HG03460 (cell line): ENCODE data around the gene ARCN1.

ENCODE experiments used
- ATAC-seq: cut with Tn5 transposase; IDR thresholded peaks from one replicate; pipeline ENCODE4 v1.9.1; 2021; ENCODE audit not compliant: unreplicated experiment

ARCN1 gene

DNA sequence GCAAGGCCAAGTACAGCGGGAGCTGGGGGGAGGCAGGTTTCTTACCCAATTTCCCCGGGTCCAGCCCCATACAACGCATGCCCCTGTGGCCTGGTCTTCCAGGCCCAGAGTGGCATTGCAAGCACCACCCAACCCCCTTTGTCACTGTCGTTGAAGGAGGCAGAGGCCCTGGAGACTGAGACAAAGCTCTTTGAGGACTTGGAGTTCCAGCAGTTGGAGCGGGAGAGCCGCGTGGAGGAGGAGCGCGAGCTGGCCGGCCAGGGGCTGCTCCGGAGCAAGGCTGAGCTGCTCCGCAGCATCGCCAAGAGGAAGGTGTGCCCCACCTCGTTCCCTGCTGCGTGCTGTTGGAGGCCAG lies 63.0 kb downstream of the ARCN1 start:
- no peak for ATAC-seq

DNA sequence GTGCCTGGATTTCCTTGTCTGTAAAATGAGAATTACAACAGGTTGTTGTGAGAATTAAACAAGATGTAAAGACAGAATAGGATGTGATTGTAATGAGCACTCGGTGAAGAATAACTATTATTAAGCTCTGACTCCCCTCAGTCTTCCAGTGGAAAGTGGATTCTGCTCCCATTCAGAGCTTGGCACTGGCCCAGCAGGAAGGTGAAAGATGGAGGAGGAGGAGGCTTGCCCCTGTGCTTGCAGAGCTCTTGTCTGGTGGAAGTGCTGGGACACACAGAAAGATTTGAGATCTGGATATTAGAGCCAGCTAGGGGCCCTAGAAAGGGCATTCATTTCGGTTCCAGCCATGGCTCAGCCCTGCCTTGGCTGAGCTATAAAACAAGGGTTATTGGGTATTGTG lies 63.4 kb downstream of the ARCN1 start:
- no peak for ATAC-seq

DNA sequence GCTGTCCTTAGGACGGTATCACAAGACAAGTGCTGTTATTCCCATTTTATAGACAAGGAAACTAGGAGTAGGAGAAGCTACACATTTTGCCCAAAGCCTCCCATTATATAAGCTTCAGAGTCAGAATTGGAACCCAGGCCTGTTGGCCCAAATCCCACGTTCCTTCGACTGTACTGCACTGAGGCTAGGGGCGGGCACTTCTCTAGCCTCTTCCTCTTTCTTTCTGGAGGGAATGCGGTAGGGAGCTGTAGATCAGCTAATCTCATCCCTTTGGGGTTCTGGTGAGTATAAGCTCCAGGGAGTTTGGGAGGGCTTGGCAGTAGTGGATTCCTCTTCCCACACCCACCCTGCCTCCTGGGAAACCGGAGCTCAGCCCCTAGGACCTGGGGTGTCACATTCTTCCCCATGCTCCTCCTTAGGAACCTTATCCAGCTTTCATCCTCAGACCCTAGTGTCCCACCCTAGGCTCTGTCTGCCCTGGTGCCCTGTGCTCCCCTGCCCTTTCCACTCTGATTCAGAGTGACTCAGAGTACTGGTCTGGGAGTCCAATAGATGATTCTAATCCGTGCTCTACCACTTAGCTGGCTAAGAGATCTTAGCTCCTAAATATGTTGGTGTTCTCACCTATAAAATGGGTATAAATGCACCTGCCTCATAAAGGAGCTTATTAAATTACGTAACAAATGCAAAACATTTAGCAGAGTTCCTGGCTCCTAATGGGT lies 64.5 kb downstream of the ARCN1 start:
- no peak for ATAC-seq

DNA sequence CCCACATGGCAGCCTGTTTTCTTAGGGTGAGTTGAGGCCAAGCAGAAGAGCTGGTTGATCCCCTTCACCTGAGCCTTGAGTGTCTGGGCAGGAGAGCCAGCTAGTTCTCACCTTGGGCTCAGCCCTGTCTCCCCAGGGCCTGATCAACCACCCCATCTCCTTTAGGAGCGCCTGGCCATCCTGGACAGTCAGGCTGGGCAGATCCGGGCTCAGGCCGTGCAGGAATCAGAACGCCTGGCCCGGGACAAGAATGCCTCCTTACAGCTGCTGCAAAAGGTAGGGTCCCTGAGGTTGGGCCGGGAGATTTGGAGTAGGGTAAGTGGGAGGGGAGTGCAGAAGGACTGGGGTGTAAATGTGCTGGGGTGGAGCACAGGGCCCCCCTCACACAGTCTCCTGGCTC lies 66.5 kb downstream of the ARCN1 start:
- ATAC-seq: no peak

DNA sequence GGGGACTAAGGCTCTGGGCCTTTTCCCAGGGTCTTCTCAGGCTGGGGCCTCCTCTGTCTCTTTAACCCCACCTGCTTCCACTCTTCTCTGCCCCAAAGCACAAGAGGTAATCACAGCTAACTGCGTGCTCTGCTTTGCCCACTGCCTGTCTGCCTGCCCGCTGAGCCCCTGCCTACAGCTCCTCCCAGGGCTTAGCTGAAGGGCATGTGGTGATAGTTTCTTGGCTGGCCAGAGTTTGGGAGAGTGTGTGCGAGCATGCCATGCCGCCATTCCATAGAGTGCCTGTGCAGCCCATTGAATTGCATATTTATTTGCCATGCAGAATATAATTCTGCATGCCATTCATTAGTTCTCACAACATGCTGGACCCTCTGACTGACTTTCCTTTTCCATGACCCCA lies 67.7 kb downstream of the ARCN1 start:
- no peak for ATAC-seq

DNA sequence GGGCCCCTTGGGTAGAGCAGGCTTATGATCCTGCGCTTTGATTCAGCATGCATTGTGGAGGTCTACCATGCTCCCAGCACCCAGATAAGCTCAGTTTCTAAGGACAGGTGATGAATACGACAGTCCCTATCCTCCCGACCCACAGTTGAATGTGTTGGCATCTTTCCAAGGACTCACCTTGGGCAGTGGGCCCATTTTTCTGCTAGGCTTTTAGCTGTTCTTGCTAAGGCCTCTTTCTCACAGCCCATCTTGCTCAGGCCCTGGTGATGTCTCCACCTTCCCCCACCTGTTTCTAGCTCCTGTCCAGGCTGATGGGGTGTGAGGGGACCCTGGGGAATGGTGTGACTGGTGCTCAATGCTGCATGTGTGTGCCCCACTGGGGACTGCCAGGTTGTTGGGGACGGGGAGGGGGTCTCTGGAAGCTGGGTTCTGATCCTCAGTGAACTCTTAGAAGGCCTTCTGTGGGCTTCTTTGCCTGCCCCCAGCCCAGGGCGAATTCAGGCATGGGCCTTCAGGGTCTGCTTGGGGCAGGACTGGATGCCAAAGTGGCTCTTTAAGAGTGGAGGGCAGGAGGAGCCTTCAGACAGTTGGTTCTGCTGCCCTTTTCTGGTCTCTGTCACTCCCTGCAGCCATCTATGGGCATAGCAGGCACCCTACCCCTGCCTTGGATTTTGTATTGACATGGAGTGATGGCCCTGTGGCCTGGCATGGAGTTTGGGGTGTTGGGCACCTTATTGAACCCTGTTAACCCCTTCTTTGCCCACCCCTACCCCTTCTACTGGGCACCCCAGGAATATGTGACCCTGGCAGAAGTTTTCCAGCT lies 68.3 kb downstream of the ARCN1 start:
- no peak for ATAC-seq

DNA sequence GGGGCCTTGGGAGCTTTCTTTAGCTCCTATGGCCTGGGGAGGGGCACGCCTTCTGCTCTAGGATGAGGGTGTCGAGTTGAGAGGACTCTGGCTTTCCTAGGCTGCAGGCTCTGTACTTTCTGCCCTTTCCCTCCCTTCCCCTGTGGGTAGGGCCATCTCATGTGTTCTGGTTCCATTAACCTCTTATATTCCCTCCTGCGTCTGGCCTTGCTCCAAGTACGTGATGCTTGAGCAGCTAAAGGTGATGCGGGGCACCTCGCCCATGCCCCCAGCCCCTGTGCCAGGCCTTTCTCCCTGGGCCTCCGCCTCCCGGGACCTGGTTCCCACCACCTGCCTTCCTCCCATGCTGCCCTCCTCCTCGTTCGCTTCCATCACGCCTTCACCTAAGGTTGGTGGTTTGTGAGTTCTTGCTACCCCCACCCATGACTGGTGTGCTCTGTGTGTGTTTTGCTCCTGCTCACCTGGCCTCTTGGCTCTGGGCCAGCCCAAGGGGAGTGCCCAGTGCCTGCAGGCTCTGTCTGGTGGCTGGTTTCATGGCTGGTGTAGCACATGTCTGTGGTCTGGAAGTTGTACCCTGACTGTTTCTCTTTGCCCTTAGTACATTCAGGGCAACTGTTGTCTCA lies 69.3 kb downstream of the ARCN1 start:
- ATAC-seq: no peak

DNA sequence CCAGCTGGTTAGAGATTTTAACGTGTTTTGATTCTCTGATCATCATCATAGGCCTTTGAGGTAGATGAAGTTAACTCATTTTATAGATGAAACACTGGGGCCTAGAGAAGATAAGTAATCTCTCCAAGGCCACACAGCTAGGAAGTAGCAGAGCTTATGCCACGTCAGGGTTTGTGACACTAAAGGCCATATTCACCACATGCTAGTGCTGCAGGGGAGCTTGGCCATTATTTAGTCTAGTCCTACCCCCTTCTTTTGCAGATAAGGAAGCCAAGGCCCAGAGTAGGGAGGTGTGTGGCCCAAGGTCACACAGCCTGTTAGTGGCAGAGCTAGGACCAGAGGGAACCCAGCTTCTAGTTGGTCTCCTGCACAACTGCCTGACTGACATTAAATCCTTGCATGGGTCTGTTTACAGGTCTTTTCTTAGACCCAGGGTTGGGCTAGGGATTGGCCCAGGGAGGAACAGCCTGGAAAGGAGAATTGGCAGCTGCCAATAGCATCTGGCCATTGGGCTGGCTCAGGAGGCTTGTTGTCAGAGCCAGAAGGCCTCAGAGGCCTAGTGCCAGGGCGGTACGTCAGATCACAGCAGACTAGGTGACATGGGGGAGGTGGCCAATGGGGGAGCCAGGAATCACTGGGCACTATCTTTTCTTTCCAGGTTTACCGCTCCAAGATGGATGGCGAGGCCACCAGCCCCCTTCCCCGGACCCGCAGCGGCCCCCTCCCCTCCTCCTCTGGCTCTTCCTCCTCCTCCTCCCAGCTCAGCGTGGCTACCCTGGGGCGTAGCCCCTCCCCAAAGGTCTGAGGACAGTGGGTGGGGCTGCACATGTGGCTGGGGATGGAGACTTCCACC lies 71.2 kb downstream of the ARCN1 start:
- no peak for ATAC-seq

DNA sequence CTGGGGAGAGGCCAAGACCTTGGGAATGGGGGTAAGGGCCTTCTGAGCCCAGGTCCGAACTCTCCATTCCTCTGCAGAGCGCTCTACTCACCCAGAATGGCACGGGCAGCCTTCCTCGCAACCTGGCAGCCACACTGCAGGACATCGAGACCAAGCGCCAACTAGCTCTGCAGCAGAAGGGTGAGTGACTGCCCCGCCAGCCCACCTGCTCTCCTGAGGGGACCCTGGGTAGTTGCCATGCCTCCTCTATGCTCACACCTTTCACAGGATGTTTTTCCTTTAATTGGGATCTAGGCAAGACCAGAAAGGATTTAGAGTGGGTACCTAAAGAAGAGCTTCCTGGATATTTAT lies 71.8 kb downstream of the ARCN1 start:
- ATAC-seq: no peak

DNA sequence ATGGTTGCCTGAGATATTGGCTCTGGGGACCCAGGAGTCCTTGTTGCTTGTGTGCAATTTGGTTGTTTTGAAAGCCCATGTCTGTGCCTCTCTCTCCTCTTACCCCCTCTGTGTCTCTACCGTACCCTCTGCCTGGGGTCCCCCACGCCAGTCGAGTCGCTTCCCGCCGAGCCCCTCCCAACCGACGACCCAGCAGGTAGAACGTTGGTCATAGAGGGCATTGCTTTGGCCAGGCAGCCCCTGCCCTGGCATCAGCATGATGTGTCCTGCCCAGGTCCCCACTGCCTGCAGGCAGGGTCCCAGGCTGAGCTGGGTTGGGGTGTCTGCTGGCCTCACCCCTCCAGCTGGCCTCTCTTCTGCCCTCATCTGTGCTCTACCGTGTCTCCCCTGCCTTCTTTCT lies 72.3 kb downstream of the ARCN1 start:
- ATAC-seq: no peak

DNA sequence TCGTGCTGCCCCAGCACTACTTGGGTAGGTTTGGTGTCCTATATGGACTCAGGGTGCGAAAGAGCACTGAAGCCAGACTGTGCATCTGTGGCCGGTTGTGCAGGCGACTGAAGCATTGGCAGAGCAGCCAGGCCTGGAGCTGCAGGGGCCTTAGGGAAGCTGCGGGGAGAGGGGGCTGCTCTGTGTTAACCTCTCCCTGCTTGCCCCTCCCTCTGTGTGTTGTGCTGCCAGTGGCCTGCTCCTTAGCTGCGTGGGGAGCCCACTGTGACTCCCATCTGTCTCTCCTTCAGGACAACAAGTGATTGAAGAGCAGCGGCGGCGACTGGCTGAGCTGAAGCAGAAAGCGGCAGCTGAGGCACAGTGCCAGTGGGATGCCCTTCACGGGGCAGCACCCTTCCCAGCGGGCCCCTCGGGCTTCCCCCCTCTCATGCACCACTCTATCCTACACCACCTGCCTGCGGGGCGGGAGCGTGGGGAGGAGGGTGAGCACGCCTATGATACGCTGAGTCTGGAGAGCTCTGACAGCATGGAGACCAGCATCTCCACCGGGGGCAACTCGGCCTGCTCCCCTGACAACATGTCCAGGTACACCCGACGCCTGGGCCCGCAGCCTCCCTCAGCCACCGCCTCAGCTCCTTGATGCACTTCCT lies 73.0 kb downstream of the ARCN1 start:
- ATAC-seq: no peak

DNA sequence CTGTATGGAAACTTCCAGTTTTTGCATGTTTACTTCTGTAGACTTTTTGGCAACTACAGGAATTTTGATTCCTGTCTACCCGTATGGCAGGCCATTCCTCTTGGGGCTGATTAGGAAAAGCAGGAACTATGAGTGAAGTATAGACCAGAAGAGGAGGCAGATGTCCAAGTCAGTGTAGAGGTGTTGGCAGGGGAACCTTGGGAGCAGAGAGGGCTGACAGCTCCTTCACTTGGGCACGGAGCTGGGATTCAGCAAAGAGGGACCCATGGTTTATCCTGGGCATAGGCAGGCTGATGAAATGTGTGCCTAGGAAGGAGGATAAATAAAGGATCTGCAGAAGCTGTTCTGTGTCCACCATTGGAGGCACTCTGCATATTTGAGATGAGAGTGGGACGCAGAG lies 74.2 kb downstream of the ARCN1 start:
- ATAC-seq: no peak

DNA sequence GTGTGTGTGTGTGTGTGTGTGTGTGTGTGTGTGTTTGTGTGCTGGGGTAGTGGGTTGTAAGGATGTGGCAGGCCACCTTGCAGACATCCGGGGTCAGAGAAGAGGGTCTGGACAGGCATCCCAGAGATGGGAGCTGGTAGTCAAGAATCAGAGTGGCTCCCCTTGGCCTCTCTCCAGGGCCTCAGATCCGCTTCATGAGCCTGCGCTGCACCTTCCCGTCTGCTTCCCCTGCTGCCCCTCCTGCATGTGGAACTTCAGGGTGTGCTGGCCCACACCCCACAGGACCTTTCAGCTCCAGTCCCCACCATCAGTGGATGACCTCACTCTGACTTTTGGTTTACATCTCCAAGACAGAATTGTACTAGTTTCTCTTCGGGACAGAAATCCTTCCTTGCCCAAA lies 76.1 kb downstream of the ARCN1 start:
- no peak for ATAC-seq

DNA sequence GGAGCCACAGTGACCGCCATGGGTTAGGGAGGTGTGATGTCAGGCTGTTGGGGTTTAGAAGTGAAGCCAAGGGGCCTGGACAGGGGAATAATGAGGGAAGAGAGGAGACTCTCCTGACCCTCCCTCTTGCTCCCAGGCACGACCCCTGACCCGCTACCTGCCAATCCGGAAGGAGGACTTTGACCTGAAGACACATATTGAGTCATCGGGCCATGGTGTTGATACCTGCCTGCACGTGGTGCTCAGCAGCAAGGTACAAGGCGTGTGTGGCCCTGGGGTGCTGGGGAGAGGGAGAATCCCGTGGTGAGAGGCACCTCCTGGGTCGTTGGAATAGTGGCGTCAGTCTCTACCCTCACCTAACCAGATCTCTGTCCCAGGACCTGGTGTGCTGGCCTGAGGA lies 77.7 kb downstream of the ARCN1 start:
- no peak for ATAC-seq

DNA sequence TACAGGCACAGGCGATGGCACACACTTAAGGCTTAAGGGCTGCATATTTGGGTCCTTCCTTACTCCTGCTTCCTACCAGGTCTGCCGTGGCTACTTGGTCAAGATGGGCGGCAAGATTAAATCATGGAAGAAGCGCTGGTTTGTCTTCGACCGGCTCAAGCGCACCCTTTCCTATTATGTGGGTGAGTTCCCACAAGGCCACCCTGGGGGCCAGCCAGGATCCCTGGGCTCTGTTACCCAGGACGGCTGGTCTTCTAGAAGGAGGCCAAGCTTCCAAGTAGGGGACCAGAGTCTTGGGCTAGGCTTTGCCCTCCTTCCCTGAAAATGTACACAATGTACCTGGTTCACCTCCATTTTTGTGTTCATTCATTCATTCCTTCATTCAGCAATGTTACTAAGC lies 78.2 kb downstream of the ARCN1 start:
- ATAC-seq: no peak

DNA sequence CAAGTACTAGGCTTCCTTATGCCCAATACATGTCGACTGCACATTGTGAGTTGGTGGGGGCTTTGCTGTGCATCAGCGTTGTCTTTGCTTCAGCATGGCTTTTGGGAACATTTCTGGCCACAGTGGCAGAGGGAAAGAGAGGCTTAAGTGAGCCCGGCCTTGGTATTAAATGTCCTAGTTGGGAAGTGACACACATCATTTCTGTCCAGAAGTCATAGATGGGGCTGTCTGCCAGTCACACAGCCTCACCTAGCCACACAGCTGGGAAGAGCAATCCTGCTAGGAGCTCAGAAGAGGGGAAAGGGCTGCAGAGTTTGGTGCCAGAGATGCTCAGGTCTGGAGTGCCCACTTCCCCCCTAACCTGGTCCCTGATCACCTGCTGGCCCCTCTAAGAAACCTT lies 79.6 kb downstream of the ARCN1 start:
- no peak for ATAC-seq
